CD4-positive, alpha-beta T cell (primary cell): ENCODE data around the gene CYP19A1. TPM values are rescaled to one million over a fixed set of nuclear protein-coding genes. Genes with fewer than 3 reads are reported as not detected.
A peak's percentile ranks its signal among the peaks of the same experiment; 100 is the strongest.

ENCODE experiments used
- ATAC-seq: fragments of 200-7000 bp; cut with Tn5 transposase; one replicate; pipeline ENCODE4 v1.10.0; 2022; ENCODE audit warnings: mild to moderate bottlenecking; ENCODE audit not compliant: poor library complexity
- CTCF ChIA-PET: fragments of 350-600 bp; sonication (Branson Sonifier 250); formaldehyde crosslinking; loops from one replicate; lab custom pipeline; 2021; ENCODE audit warnings: antibody characterized with exemption, inconsistent platforms; lab: Charles Lee
- POLR2A ChIA-PET: fragments of 350-600 bp; sonication (Branson Sonifier 250); formaldehyde crosslinking; loops from one replicate; lab custom pipeline; 2021; ENCODE audit warnings: antibody characterized with exemption, inconsistent platforms; lab: Charles Lee
- DNase-seq, 14 experiments: peaks; one replicate each; pipeline ENCODE4 v3.0.0-alpha.2; 2013 to 2020; ENCODE audit warnings: mixed read lengths in 2 of 14
- H3K27ac ChIP-seq, 2 donors: one replicate each; pipeline versions ENCODE4 v1.5.1 to v1.7.0; 2013; ENCODE audit warnings: low read length in 2 of 2, low read depth in 1 of 2, mild to moderate bottlenecking in 1 of 2
- H3K27me3 ChIP-seq, 2 experiments: 1 replicate in 1 of 2; 2 replicates in 1 of 2; pipeline versions ENCODE4 v1.6.1 to v1.7.0; 2013; ENCODE audit warnings: low read length in 2 of 2, control low read depth in 1 of 2, mild to moderate bottlenecking in 1 of 2, moderate library complexity in 1 of 2; ENCODE audit not compliant: insufficient read depth in 2 of 2, control insufficient read depth in 1 of 2
- H3K36me3 ChIP-seq: one replicate; pipeline ENCODE4 v1.6.1; 2013; ENCODE audit warnings: low read length, control low read depth; ENCODE audit not compliant: insufficient read depth
- H3K4me1 ChIP-seq: one replicate; pipeline ENCODE4 v1.6.1; 2013; ENCODE audit warnings: low read length, control low read depth; ENCODE audit not compliant: insufficient read depth
- H3K4me3 ChIP-seq: one replicate; pipeline ENCODE4 v1.5.1; 2013; ENCODE audit warnings: mild to moderate bottlenecking, low read length, moderate library complexity
- H3K9me3 ChIP-seq, 2 experiments: 1 replicate in 1 of 2; 2 replicates in 1 of 2; pipeline versions ENCODE4 v1.6.1 to v1.7.0; 2013; ENCODE audit warnings: low read length in 2 of 2, mild to moderate bottlenecking in 2 of 2, control low read depth in 1 of 2, moderate library complexity in 1 of 2; ENCODE audit not compliant: control insufficient read depth in 1 of 2, insufficient read depth in 1 of 2
- H3K27ac Mint-ChIP-seq: one replicate; pipeline ENCODE4 v1.8.0; 2020; ENCODE audit warnings: mixed read lengths
- H3K27me3 Mint-ChIP-seq: one replicate; pipeline ENCODE4 v1.8.0; 2021; ENCODE audit warnings: mixed read lengths
- H3K36me3 Mint-ChIP-seq: one replicate; pipeline ENCODE4 v1.8.0; 2021; ENCODE audit warnings: low read depth, mixed read lengths
- H3K4me1 Mint-ChIP-seq: one replicate; pipeline ENCODE4 v1.8.0; 2021; ENCODE audit warnings: low read depth, mixed read lengths
- H3K4me3 Mint-ChIP-seq: one replicate; pipeline ENCODE4 v1.8.0; 2020; ENCODE audit warnings: mild to moderate bottlenecking, mixed read lengths
- H3K9me3 Mint-ChIP-seq: one replicate; pipeline ENCODE4 v1.8.0; 2020; ENCODE audit warnings: mixed read lengths
- CTCF ChIP-seq: fragments of 200-600 bp; IDR thresholded peaks from one replicate; pipeline ENCODE4 v1.8.0; 2022; ENCODE audit warnings: antibody characterized with exemption, mild to moderate bottlenecking
- intact Hi-C, 2 experiments: fragments of 100-400 bp; cut with DNase I in 1 of 2; cut with micrococcal nuclease in 1 of 2; formaldehyde crosslinking; loops; one replicate each; pipeline versions ENCODE4 v1.15.1 to v1.9.0; 2023 to 2025; cut with DNase I, micrococcal nuclease
- total RNA-seq, 174 experiments: library from RNA in 2 of 174; stranded (reverse) in 2 of 174; gene quantifications; one replicate each; pipeline ENCODE4 v1.2.3 and lab custom pipeline; 2021 to 2026

The CYP19A1 gene
- total RNA-seq, 2 experiments from 2014 or later: not detected

- no peaks in the 10 kb centered on the region for H3K9me3 Mint-ChIP-seq
- Histone ChIP-seq H3K27ac (no peak overlapping the region), H3K4me1 (no peaks in the 10 kb centered on the region), H3K36me3 (no peaks in the 10 kb centered on the region), H3K9me3 (no peaks in the 10 kb centered on the region), H3K4me3 (no peak overlapping the region), H3K27me3 (peaks cover 0 to 5% of the 10 kb centered on the region in 2 experiments)
- POLR2A ChIA-PET: no interaction called here
- H3K4me3 Mint-ChIP-seq: no peak overlapping the region
- no peaks in the 10 kb centered on the region for H3K36me3 Mint-ChIP-seq
- H3K27ac Mint-ChIP-seq: no peak overlapping the region
- ATAC-seq (no peak), DNase-seq (no peak)
- no peak for TF ChIP-seq CTCF
- CTCF ChIA-PET: no interaction called here
- H3K4me1 Mint-ChIP-seq: no peaks in the 10 kb centered on the region
- H3K27me3 Mint-ChIP-seq: peaks cover 6% of the 10 kb centered on the region
- intact Hi-C loops: no loop called here
These were observed 114.0 kb downstream of the CYP19A1 start for GRCh38 chr15:51224428-51224827.

DNA sequence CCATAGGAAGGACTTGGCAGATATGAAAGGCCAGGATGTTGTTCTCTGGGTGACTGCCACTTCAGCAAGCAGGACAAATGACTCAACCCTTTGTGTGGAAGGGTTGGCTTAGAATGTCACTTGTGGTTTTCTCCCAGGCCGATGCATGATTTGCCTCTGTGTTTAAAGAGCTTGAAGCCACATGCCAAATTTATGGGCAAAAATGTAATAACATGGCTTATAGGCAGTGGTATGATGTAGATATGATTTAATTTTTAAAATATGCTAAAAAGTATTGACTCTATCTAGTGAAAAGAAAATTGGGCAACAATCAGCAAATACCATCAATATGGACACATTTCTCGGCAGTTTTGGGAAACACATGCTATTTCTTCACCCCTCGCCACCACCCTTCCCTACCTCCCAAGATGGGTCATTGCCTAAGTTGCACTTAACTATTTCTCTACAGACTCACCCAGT lies 114.6 kb downstream of the CYP19A1 start:
- Histone ChIP-seq H3K4me3 (no peak overlapping the region), H3K9me3 (no peaks in the 10 kb centered on the region), H3K27me3 (peaks cover 0 to 5% of the 10 kb centered on the region in 2 experiments), H3K36me3 (no peaks in the 10 kb centered on the region), H3K4me1 (no peaks in the 10 kb centered on the region), H3K27ac (no peak overlapping the region)
- Mint-ChIP-seq H3K9me3 (no peaks in the 10 kb centered on the region), H3K4me1 (no peaks in the 10 kb centered on the region), H3K27ac (no peak overlapping the region), H3K4me3 (no peak overlapping the region), H3K27me3 (peaks cover 6% of the 10 kb centered on the region), H3K36me3 (no peaks in the 10 kb centered on the region)
- ChIA-PET CTCF (no interaction called here), POLR2A (no interaction called here)
- no peak for ATAC-seq
- intact Hi-C loops: no loop called here
- peak in 2 of 14 experiments; percentile 11 to 19 for DNase-seq
- TF ChIP-seq CTCF: no peak

- Mint-ChIP-seq H3K36me3 (no peaks in the 10 kb centered on the region), H3K27me3 (peaks cover 13% of the 10 kb centered on the region), H3K4me3 (no peak overlapping the region), H3K27ac (no peak overlapping the region), H3K9me3 (no peaks in the 10 kb centered on the region), H3K4me1 (no peaks in the 10 kb centered on the region)
- Histone ChIP-seq H3K27me3 (peaks cover 0 to 6% of the 10 kb centered on the region in 2 experiments), H3K4me1 (no peaks in the 10 kb centered on the region), H3K27ac (no peak overlapping the region), H3K9me3 (no peaks in the 10 kb centered on the region), H3K36me3 (no peaks in the 10 kb centered on the region), H3K4me3 (no peak overlapping the region)
- ATAC-seq (no peak), DNase-seq (no peak)
- intact Hi-C loops: no loop called here
- TF ChIP-seq CTCF: no peak
- ChIA-PET CTCF (no interaction called here), POLR2A (no interaction called here)
These were observed 120.0 kb downstream of the CYP19A1 start for GRCh38 chr15:51218299-51218938.
